Measurements from ENCODE around the gene FOXI1. TPM values are rescaled to one million over a fixed set of nuclear protein-coding genes. Genes with fewer than 3 reads are reported as not detected.
A peak's percentile ranks its signal among the peaks of the same experiment; 100 is the strongest.

Gene FOXI1
- total RNA-seq, 2 donors from 2014 or later = not detected

- H3K9me3 ChIP-seq = no peaks in the 10 kb centered on the region
- ATAC-seq (ENCODE audit: insufficient number of reproducible peaks, low FRiP score, low read depth) (no peak), DNase-seq (ENCODE audit: low spot score) (no peak)
- H3K27me3 ChIP-seq (replicated peaks; ENCODE audit: insufficient read depth) = no peaks in the 10 kb centered on the region
- TF ChIP-seq CTCF (IDR thresholded peaks at IDR 0.05) = no peak
- no peaks in the 10 kb centered on the region for H3K36me3 ChIP-seq
- H3K4me1 ChIP-seq (ENCODE audit: control insufficient read depth in 1 of 2, low read depth in 2 of 2) = peaks cover 0 to 15% of the 10 kb centered on the region in 2 donors
- H3K27ac ChIP-seq = no peak overlapping the region
- no peak overlapping the region for H3K4me3 ChIP-seq
These were observed 42.9 kb downstream of the FOXI1 start for GRCh38 chr5:170148430-170149205.

GRCh38 chr5:170149206-170149515 is 43.5 kb downstream of the FOXI1 start:
- Histone ChIP-seq H3K9me3 (no peaks in the 10 kb centered on the region), H3K27ac (no peak overlapping the region), H3K4me3 (no peak overlapping the region), H3K36me3 (no peaks in the 10 kb centered on the region), H3K4me1 (ENCODE audit: control insufficient read depth in 1 of 2, low read depth in 2 of 2) (peaks cover 0 to 15% of the 10 kb centered on the region in 2 donors), H3K27me3 (replicated peaks; ENCODE audit: insufficient read depth) (no peaks in the 10 kb centered on the region)
- DNase-seq (ENCODE audit: low spot score) (no peak), ATAC-seq (ENCODE audit: insufficient number of reproducible peaks, low FRiP score, low read depth) (no peak)
- no peak for TF ChIP-seq CTCF (IDR thresholded peaks at IDR 0.05)

GRCh38 chr5:170150713-170151096 is 45.0 kb downstream of the FOXI1 start:
- ATAC-seq (ENCODE audit: insufficient number of reproducible peaks, low FRiP score, low read depth) = no peak
- H3K9me3 ChIP-seq = no peaks in the 10 kb centered on the region
- H3K4me3 ChIP-seq = no peak overlapping the region
- H3K27ac ChIP-seq = peak overlapping the region in 1 of 2 donors; percentile 69
- no peaks in the 10 kb centered on the region for H3K27me3 ChIP-seq (replicated peaks; ENCODE audit: insufficient read depth)
- peaks cover 0 to 15% of the 10 kb centered on the region in 2 donors for H3K4me1 ChIP-seq (ENCODE audit: control insufficient read depth in 1 of 2, low read depth in 2 of 2)
- no peak for DNase-seq (ENCODE audit: low spot score)
- no peak for TF ChIP-seq CTCF (IDR thresholded peaks at IDR 0.05)
- no peaks in the 10 kb centered on the region for H3K36me3 ChIP-seq

GRCh38 chr5:170151097-170151831 is 45.6 kb downstream of the FOXI1 start:
- H3K4me1 ChIP-seq (ENCODE audit: control insufficient read depth in 1 of 2, low read depth in 2 of 2) = peaks cover 0 to 15% of the 10 kb centered on the region in 2 donors
- ATAC-seq (ENCODE audit: insufficient number of reproducible peaks, low FRiP score, low read depth) = peak; percentile 71
- no peaks in the 10 kb centered on the region for H3K36me3 ChIP-seq
- no peak for TF ChIP-seq CTCF (IDR thresholded peaks at IDR 0.05)
- H3K4me3 ChIP-seq = no peak overlapping the region
- H3K27ac ChIP-seq = peak overlapping the region; percentile 45 to 69
- no peaks in the 10 kb centered on the region for H3K9me3 ChIP-seq
- H3K27me3 ChIP-seq (replicated peaks; ENCODE audit: insufficient read depth) = no peaks in the 10 kb centered on the region
- peak; percentile 27 for DNase-seq (ENCODE audit: low spot score)

- no peak for ATAC-seq (ENCODE audit: insufficient number of reproducible peaks, low FRiP score, low read depth)
- H3K36me3 ChIP-seq = no peaks in the 10 kb centered on the region
- no peaks in the 10 kb centered on the region for H3K27me3 ChIP-seq (replicated peaks; ENCODE audit: insufficient read depth)
- no peaks in the 10 kb centered on the region for H3K9me3 ChIP-seq
- TF ChIP-seq CTCF (IDR thresholded peaks at IDR 0.05) = no peak
- no peak overlapping the region for H3K4me3 ChIP-seq
- no peak overlapping the region for H3K27ac ChIP-seq
- peaks cover 0 to 15% of the 10 kb centered on the region in 2 donors for H3K4me1 ChIP-seq (ENCODE audit: control insufficient read depth in 1 of 2, low read depth in 2 of 2)
- DNase-seq (ENCODE audit: low spot score) = no peak
These were observed 47.1 kb downstream of the FOXI1 start for GRCh38 chr5:170152767-170153166.
